Measurements from ENCODE around the gene AFAP1L2. TPM values are rescaled to one million over a fixed set of nuclear protein-coding genes. Genes with fewer than 3 reads are reported as not detected.

Gene AFAP1L2
- polyA plus RNA-seq, 1 donor, result 39.1 TPM

GRCh38 chr10:114392112-114392835 lies 12.0 kb downstream of the AFAP1L2 start:
- no peak for DNase-seq

GRCh38 chr10:114391599-114391998 lies 12.7 kb downstream of the AFAP1L2 start:
- no peak for DNase-seq

- no peak for DNase-seq
These were observed 14.9 kb downstream of the AFAP1L2 start for GRCh38 chr10:114389426-114389825.

GRCh38 chr10:114388275-114388674 lies 16.0 kb downstream of the AFAP1L2 start:
- no peak for DNase-seq

- no peak for DNase-seq
These were observed 16.5 kb downstream of the AFAP1L2 start for GRCh38 chr10:114387784-114388183.

- no peak for DNase-seq
These were observed 17.9 kb downstream of the AFAP1L2 start for GRCh38 chr10:114386452-114386851.

- DNase-seq, result no peak
These were observed 18.7 kb downstream of the AFAP1L2 start for GRCh38 chr10:114385557-114385956.

GRCh38 chr10:114384601-114385000 lies 19.7 kb downstream of the AFAP1L2 start:
- no peak for DNase-seq

GRCh38 chr10:114384181-114384580 lies 20.1 kb downstream of the AFAP1L2 start:
- DNase-seq, result no peak

- no peak for DNase-seq
These were observed 23.5 kb downstream of the AFAP1L2 start for GRCh38 chr10:114380797-114381196.

- DNase-seq, result no peak
These were observed 24.2 kb downstream of the AFAP1L2 start for GRCh38 chr10:114380060-114380459.

- no peak for DNase-seq
These were observed 24.7 kb downstream of the AFAP1L2 start for GRCh38 chr10:114379631-114380041.

- DNase-seq, result no peak
These were observed 27.8 kb downstream of the AFAP1L2 start for GRCh38 chr10:114376523-114376922.

GRCh38 chr10:114375047-114375446 lies 29.3 kb downstream of the AFAP1L2 start:
- no peak for DNase-seq

GRCh38 chr10:114374053-114374791 lies 30.1 kb downstream of the AFAP1L2 start:
- peak; percentile 50 for DNase-seq

GRCh38 chr10:114373631-114374030 lies 30.7 kb downstream of the AFAP1L2 start:
- no peak for DNase-seq

GRCh38 chr10:114372995-114373394 lies 31.3 kb downstream of the AFAP1L2 start:
- no peak for DNase-seq

GRCh38 chr10:114372179-114372578 lies 32.1 kb downstream of the AFAP1L2 start:
- DNase-seq, result no peak

GRCh38 chr10:114370966-114371365 lies 33.3 kb downstream of the AFAP1L2 start:
- no peak for DNase-seq

- no peak for DNase-seq
These were observed 34.1 kb downstream of the AFAP1L2 start for GRCh38 chr10:114370199-114370598.

GRCh38 chr10:114368057-114368391 lies 36.3 kb downstream of the AFAP1L2 start:
- DNase-seq, result no peak

GRCh38 chr10:114367351-114368056 lies 36.8 kb downstream of the AFAP1L2 start:
- peak; percentile 86 for DNase-seq

GRCh38 chr10:114364726-114365125 lies 39.6 kb downstream of the AFAP1L2 start:
- DNase-seq, result no peak

Measured in left kidney (tissue), 2 donors.